ENCODE data around the gene SRRD. TPM values are rescaled to one million over a fixed set of nuclear protein-coding genes. Genes with fewer than 3 reads are reported as not detected.

Gene SRRD
- total and polyA plus RNA-seq, 2 of the 13 experiments (the other 11 are each of a cell fraction or from before 2014, with no cell fraction given) = 22.8 to 36.6 TPM

- H3K27ac ChIP-seq (ENCODE audit: extremely low read length, insufficient read depth, low read length) = no peak overlapping the region
- H3K9me3 ChIP-seq (ENCODE audit: low read length) = no peaks in the 10 kb centered on the region
- in situ Hi-C loops (cut with HindIII; ENCODE audit: extremely low pct_ligation_motif_present, low pct_unique_long_range_greater_than_20kb) = no loop called here
- ATAC-seq = no peak
- no peak overlapping the region for H3K4me2 ChIP-seq (ENCODE audit: low read depth, low read length)
- ChIA-PET CTCF (ENCODE audit: low intra/inter-chr PET ratio, low total read pairs) (no interaction called here), POLR2A (interaction anchor here (1.2 kb wide), 1 partner anchor 12 kb away, joined by 3 read pairs; no protein-coding TSS in a partner anchor)
- H3K4me3 ChIP-seq (replicated peaks in 1 of 3; ENCODE audit: insufficient read depth in 1 of 3, low read depth in 2 of 3, low read length in 3 of 3) = no peak overlapping the region
- no peak for DNase-seq (ENCODE audit: low spot score)
- no peaks in the 10 kb centered on the region for H3K79me2 ChIP-seq (ENCODE audit: insufficient read depth, low read length)
- no peak for FAIRE-seq
- H3K36me3 ChIP-seq (replicated peaks in 1 of 2; ENCODE audit: control insufficient read depth in 1 of 2, insufficient read depth in 2 of 2, low read length in 2 of 2) = peaks cover 30 to 81% of the 10 kb centered on the region in 2 experiments
- BruUV-seq (replicated peaks) = no TSS peak
- H3K4me1 ChIP-seq (ENCODE audit: insufficient read depth, low read length) = no peaks in the 10 kb centered on the region
- TF ChIP-seq KAT7 (CRISPR knock-in tag; IDR thresholded peaks at IDR 0.05; ENCODE audit: borderline replicate concordance) (no peak), ZSCAN30 (CRISPR knock-in tag; IDR thresholded peaks at IDR 0.05) (no peak), ARNT2 (CRISPR knock-in tag; IDR thresholded peaks at IDR 0.05; ENCODE audit: low read depth) (no peak), TEAD2 (CRISPR knock-in tag; IDR thresholded peaks at IDR 0.05) (no peak), SIX4 (CRISPR knock-in tag; IDR thresholded peaks at IDR 0.05) (no peak), KDM1A (CRISPR knock-in tag; IDR thresholded peaks at IDR 0.05) (no peak), DZIP1 (CRISPR knock-in tag; IDR thresholded peaks at IDR 0.05) (no peak), ZFP82 (CRISPR knock-in tag; IDR thresholded peaks at IDR 0.05; ENCODE audit: borderline replicate concordance) (no peak), ZMYM3 (CRISPR knock-in tag; IDR thresholded peaks at IDR 0.05) (no peak), DNMT3B (CRISPR knock-in tag; conservative IDR thresholded peaks at IDR 0.05) (no peak), BRD4 (CRISPR knock-in tag; IDR thresholded peaks at IDR 0.05) (no peak), DMTF1 (CRISPR knock-in tag; IDR thresholded peaks at IDR 0.05) (no peak), SP5 (CRISPR knock-in tag; IDR thresholded peaks at IDR 0.05; ENCODE audit: borderline replicate concordance, low read depth) (no peak), ZNF354B (CRISPR knock-in tag; IDR thresholded peaks at IDR 0.05) (no peak), ZNF501 (CRISPR knock-in tag; IDR thresholded peaks at IDR 0.05) (no peak)
- WGBS (ENCODE audit: low lambda C conversion rate) = 94% methylated on average over 4 of the region's 4 CpGs
- no peaks in the 10 kb centered on the region for H3K27me3 ChIP-seq (ENCODE audit: control insufficient read depth in 1 of 2, insufficient read depth in 2 of 2, low read length in 2 of 2)
- no peak overlapping the region for H2AFZ ChIP-seq (ENCODE audit: low read length)
- intact Hi-C loops (cut with micrococcal nuclease; ENCODE audit: unreplicated experiment) = no loop called here
- H3K9ac ChIP-seq (ENCODE audit: insufficient read depth, low read depth, low read length) = no peak overlapping the region
- H4K20me1 ChIP-seq (ENCODE audit: insufficient read depth, low read length) = no peaks in the 10 kb centered on the region
Observed at GRCh38 chr22:26496456-26496855, 12.8 kb downstream of the SRRD start.
